Measurements from ENCODE around the gene NISCH.

Gene NISCH

GRCh38 chr3:52516509-52517195 is 61.2 kb downstream of the NISCH start:
- Histone ChIP-seq H3K4me3 (ENCODE audit: low read length, poor library complexity, severe bottlenecking) (no peak overlapping the region), H3K9me2 (replicated peaks; ENCODE audit: low read depth, low read length) (no peaks in the 10 kb centered on the region), H2AFZ (ENCODE audit: low read length) (no peak overlapping the region), H3K9ac (ENCODE audit: low read depth, low read length, poor library complexity, severe bottlenecking) (no peak overlapping the region), H3K79me2 (ENCODE audit: insufficient read depth, low read length) (no peaks in the 10 kb centered on the region), H3F3A (ENCODE audit: low read depth) (no peaks in the 10 kb centered on the region), H3K4me1 (ENCODE audit: insufficient read depth, low read length, poor library complexity, severe bottlenecking) (no peaks in the 10 kb centered on the region), H3K9me3 (ENCODE audit: insufficient read depth, low read depth, low read length) (no peaks in the 10 kb centered on the region), H3K36me3 (ENCODE audit: insufficient read depth, low read length) (no peaks in the 10 kb centered on the region), H3K4me2 (ENCODE audit: low read depth, low read length, poor library complexity, severe bottlenecking) (no peak overlapping the region), H3K27me3 (ENCODE audit: insufficient read depth, low read length, poor library complexity, severe bottlenecking) (no peaks in the 10 kb centered on the region), H4K20me1 (ENCODE audit: insufficient read depth, low read length, poor library complexity, severe bottlenecking) (no peaks in the 10 kb centered on the region)
- no peak for TF ChIP-seq CTCF (conservative IDR thresholded peaks at IDR 0.05; ENCODE audit: low read length)
- no peak for TF ChIP-seq EZH2phosphoT487 (IDR thresholded peaks at IDR 0.05; ENCODE audit: borderline replicate concordance)

- Histone ChIP-seq H3K27me3 (ENCODE audit: insufficient read depth, low read length, poor library complexity, severe bottlenecking) (no peaks in the 10 kb centered on the region), H3F3A (ENCODE audit: low read depth) (no peaks in the 10 kb centered on the region), H3K9me3 (ENCODE audit: insufficient read depth, low read depth, low read length) (no peaks in the 10 kb centered on the region), H2AFZ (ENCODE audit: low read length) (no peak overlapping the region), H3K79me2 (ENCODE audit: insufficient read depth, low read length) (no peaks in the 10 kb centered on the region), H3K9me2 (replicated peaks; ENCODE audit: low read depth, low read length) (no peaks in the 10 kb centered on the region), H3K9ac (ENCODE audit: low read depth, low read length, poor library complexity, severe bottlenecking) (no peak overlapping the region), H3K36me3 (ENCODE audit: insufficient read depth, low read length) (no peaks in the 10 kb centered on the region), H4K20me1 (ENCODE audit: insufficient read depth, low read length, poor library complexity, severe bottlenecking) (no peaks in the 10 kb centered on the region), H3K4me1 (ENCODE audit: insufficient read depth, low read length, poor library complexity, severe bottlenecking) (no peaks in the 10 kb centered on the region), H3K4me2 (ENCODE audit: low read depth, low read length, poor library complexity, severe bottlenecking) (no peak overlapping the region), H3K4me3 (ENCODE audit: low read length, poor library complexity, severe bottlenecking) (no peak overlapping the region)
- TF ChIP-seq CTCF (conservative IDR thresholded peaks at IDR 0.05; ENCODE audit: low read length): no peak
These were observed 62.7 kb downstream of the NISCH start for GRCh38 chr3:52517796-52518722.

- Histone ChIP-seq H3K27me3 (ENCODE audit: insufficient read depth, low read length, poor library complexity, severe bottlenecking) (no peaks in the 10 kb centered on the region), H3K4me1 (ENCODE audit: insufficient read depth, low read length, poor library complexity, severe bottlenecking) (no peaks in the 10 kb centered on the region), H3K9me3 (ENCODE audit: insufficient read depth, low read depth, low read length) (no peaks in the 10 kb centered on the region), H3K4me2 (ENCODE audit: low read depth, low read length, poor library complexity, severe bottlenecking) (no peak overlapping the region), H2AFZ (ENCODE audit: low read length) (no peak overlapping the region), H4K20me1 (ENCODE audit: insufficient read depth, low read length, poor library complexity, severe bottlenecking) (no peaks in the 10 kb centered on the region), H3K36me3 (ENCODE audit: insufficient read depth, low read length) (no peaks in the 10 kb centered on the region), H3K4me3 (ENCODE audit: low read length, poor library complexity, severe bottlenecking) (no peak overlapping the region), H3K9ac (ENCODE audit: low read depth, low read length, poor library complexity, severe bottlenecking) (no peak overlapping the region), H3K9me2 (replicated peaks; ENCODE audit: low read depth, low read length) (no peaks in the 10 kb centered on the region), H3K79me2 (ENCODE audit: insufficient read depth, low read length) (no peaks in the 10 kb centered on the region), H3F3A (ENCODE audit: low read depth) (no peaks in the 10 kb centered on the region)
- TF ChIP-seq EZH2phosphoT487 (IDR thresholded peaks at IDR 0.05; ENCODE audit: borderline replicate concordance): no peak
- no peak for TF ChIP-seq CTCF (conservative IDR thresholded peaks at IDR 0.05; ENCODE audit: low read length)
These were observed 63.5 kb downstream of the NISCH start for GRCh38 chr3:52518723-52519444.
